BJ (cell line): ENCODE data around the gene CTDNEP1. TPM values are rescaled to one million over a fixed set of nuclear protein-coding genes. Genes with fewer than 3 reads are reported as not detected.

Experiments used
- CTCF ChIA-PET: fragments of 350-600 bp; formaldehyde crosslinking; extraction: SDS; loops from one replicate; lab custom pipeline; 2021; ENCODE audit warnings: antibody characterized with exemption, inconsistent platforms; lab: Yijun Ruan, JAX
- POLR2A ChIA-PET: fragments of 300-600 bp; sonication (Branson Sonifier 250); formaldehyde crosslinking; extraction: SDS; loops from one replicate; lab custom pipeline; 2021; ENCODE audit warnings: antibody characterized with exemption; lab: Charles Lee
- DNase-seq: peaks from one replicate; pipeline ENCODE4 v3.0.0-alpha.2; 2011; ENCODE audit warnings: low read depth
- H3K27me3 ChIP-seq: 2 replicates; pipeline ENCODE4 v1.6.0; 2011; ENCODE audit warnings: low read length; ENCODE audit not compliant: control insufficient read depth, insufficient read depth
- H3K36me3 ChIP-seq: 2 replicates; pipeline ENCODE4 v1.5.1; 2011; ENCODE audit warnings: low read length; ENCODE audit not compliant: control insufficient read depth, insufficient read depth
- H3K4me3 ChIP-seq: 2 replicates; pipeline ENCODE4 v1.5.1; 2011; ENCODE audit warnings: low read depth, mild to moderate bottlenecking, control low read depth, low read length
- CTCF ChIP-seq: IDR thresholded peaks from 2 replicates; pipeline ENCODE4 v1.5.1; 2011; ENCODE audit warnings: low read depth, mild to moderate bottlenecking, control low read depth, inconsistent platforms, low read length, moderate library complexity; ENCODE audit not compliant: insufficient read depth
- polyA plus RNA-seq: library from polyadenylated mRNA; depleted of rRNA; stranded (reverse); fragments of >200 nt; gene quantifications from 2 replicates; pipeline ENCODE4 v1.2.3, GENCODE V29; 2011

CTDNEP1 gene
- polyA plus RNA-seq, 1 experiment, result 129 TPM

GRCh38 chr17:7205561-7205960, 46.0 kb downstream of the CTDNEP1 start:
- no peak for DNase-seq
- peaks cover 13% of the 10 kb centered on the region for H3K36me3 ChIP-seq
- ChIA-PET POLR2A (no interaction called here), CTCF (no interaction called here)
- peak overlapping the region; percentile 33 for H3K4me3 ChIP-seq
- no peak for TF ChIP-seq CTCF
- H3K27me3 ChIP-seq, result no peaks in the 10 kb centered on the region

- no peak for DNase-seq
- ChIA-PET CTCF (no interaction called here), POLR2A (no interaction called here)
- Histone ChIP-seq H3K36me3 (peaks cover 13% of the 10 kb centered on the region), H3K4me3 (peak overlapping the region; percentile 33), H3K27me3 (no peaks in the 10 kb centered on the region)
- no peak for TF ChIP-seq CTCF
These were observed 46.6 kb downstream of the CTDNEP1 start for GRCh38 chr17:7204828-7205461.

- Histone ChIP-seq H3K4me3 (peak overlapping the region; percentile 33), H3K27me3 (no peaks in the 10 kb centered on the region), H3K36me3 (peaks cover 13% of the 10 kb centered on the region)
- CTCF ChIA-PET, result no interaction called here
- TF ChIP-seq CTCF, result no peak
- no peak for DNase-seq
- POLR2A ChIA-PET, result no interaction called here
These were observed 47.2 kb downstream of the CTDNEP1 start for GRCh38 chr17:7204336-7204735.

GRCh38 chr17:7203391-7203790, 48.1 kb downstream of the CTDNEP1 start:
- no peak for DNase-seq

More at GRCh38 chr17:7203391-7203790, 48.1 kb downstream of the CTDNEP1 start:
- Histone ChIP-seq H3K27me3 (no peaks in the 10 kb centered on the region), H3K4me3 (no peak overlapping the region), H3K36me3 (peaks cover 13% of the 10 kb centered on the region)
- POLR2A ChIA-PET, result no interaction called here
- CTCF ChIA-PET, result interaction anchor here (0.5 to 1.0 kb wide), 3 partner anchors 10 to 157 kb away, joined by 3 to 4 read pairs (median 3); no protein-coding TSS in a partner anchor
- TF ChIP-seq CTCF, result no peak
